T-cell (primary cell): Measurements from ENCODE around the gene CENATAC. TPM values are rescaled to one million over a fixed set of nuclear protein-coding genes. Genes with fewer than 3 reads are reported as not detected.
"Not testable (repeated sequence)": the region's sequence is repeated elsewhere in the genome, so short reads cannot be mapped to it uniquely, and the experiment has no call there.

Experiments
- ATAC-seq, 4 experiments: fragments of 200-7000 bp in 3 of 4; fragments of 150-1000 bp in 1 of 4; cut with Tn5 transposase; replicated peaks in 1 of 4; 1 replicate in 3 of 4; 2 replicates in 1 of 4; pipeline ENCODE4 v1.10.0; 2021; ENCODE audit warnings: moderate library complexity in 3 of 4, mild to moderate bottlenecking in 2 of 4, moderate number of reproducible peaks in 1 of 4
- CTCF ChIA-PET, 2 donors: fragments of 300-600 bp; sonication (Branson Sonifier 250); formaldehyde crosslinking; loops; one replicate each; lab custom pipeline; 2022; ENCODE audit warnings: antibody characterized with exemption in 2 of 2; lab: Charles Lee
- POLR2A ChIA-PET, 2 donors: fragments of 300-600 bp; sonication (Branson Sonifier 250); formaldehyde crosslinking; loops; one replicate each; lab custom pipeline; 2022; ENCODE audit warnings: antibody characterized with exemption in 2 of 2; lab: Charles Lee
- DNase-seq, 35 experiments: peaks; one replicate each; pipeline versions ENCODE4 v3.0.0 to v3.0.0-alpha.2; 2013 to 2023
- H3K27ac ChIP-seq: one replicate; pipeline ENCODE4 v1.5.1; 2013; ENCODE audit warnings: low read length
- H3K27me3 ChIP-seq, 2 experiments: replicated peaks in 1 of 2; 1 replicate in 1 of 2; 2 replicates in 1 of 2; pipeline versions ENCODE4 v1.6.1 to v1.7.0; 2013; ENCODE audit warnings: low read length in 1 of 2, mixed read lengths in 1 of 2; ENCODE audit not compliant: control insufficient read depth in 2 of 2, insufficient read depth in 2 of 2; ENCODE audit errors: extremely low read depth in 1 of 2
- H3K36me3 ChIP-seq, 2 donors: 1 replicate in 1 of 2; 2 replicates in 1 of 2; pipeline versions ENCODE4 v1.6.1 to v1.7.0; 2013; ENCODE audit warnings: low read length in 1 of 2; ENCODE audit not compliant: control insufficient read depth in 2 of 2, insufficient read depth in 1 of 2; ENCODE audit errors: extremely low read depth in 1 of 2
- H3K4me1 ChIP-seq, 2 experiments: 1 replicate in 1 of 2; 2 replicates in 1 of 2; pipeline versions ENCODE4 v1.6.1 to v1.7.0; 2013; ENCODE audit warnings: low read length in 2 of 2, mixed read lengths in 1 of 2; ENCODE audit not compliant: insufficient read depth in 2 of 2, control insufficient read depth in 1 of 2; ENCODE audit errors: extremely low read depth in 1 of 2
- H3K4me3 ChIP-seq, 2 donors: 1 replicate in 1 of 2; 2 replicates in 1 of 2; pipeline versions ENCODE4 v1.5.1 to v1.7.0; 2013; ENCODE audit warnings: mild to moderate bottlenecking in 2 of 2, low read length in 1 of 2, moderate library complexity in 1 of 2; ENCODE audit not compliant: control insufficient read depth in 1 of 2; ENCODE audit errors: extremely low read depth in 1 of 2
- H3K9me3 ChIP-seq: 2 replicates; pipeline ENCODE4 v1.7.0; 2013
- H3K27ac Mint-ChIP-seq, 2 donors: one replicate each; pipeline ENCODE4 v1.8.0; 2020 to 2021; ENCODE audit warnings: mild to moderate bottlenecking in 2 of 2, mixed read lengths in 2 of 2
- H3K27me3 Mint-ChIP-seq, 2 donors: one replicate each; pipeline ENCODE4 v1.8.0; 2021 to 2022; ENCODE audit warnings: mixed read lengths in 2 of 2
- H3K36me3 Mint-ChIP-seq: one replicate; pipeline ENCODE4 v1.8.0; 2021; ENCODE audit warnings: mixed read lengths
- H3K4me1 Mint-ChIP-seq, 3 donors: one replicate each; pipeline ENCODE4 v1.8.0; 2020 to 2022; ENCODE audit warnings: mixed read lengths in 3 of 3, mild to moderate bottlenecking in 1 of 3
- H3K4me3 Mint-ChIP-seq, 3 donors: one replicate each; pipeline ENCODE4 v1.8.0; 2020 to 2022; ENCODE audit warnings: mild to moderate bottlenecking in 3 of 3, mixed read lengths in 3 of 3, moderate library complexity in 3 of 3
- H3K9me3 Mint-ChIP-seq, 3 donors: one replicate each; pipeline ENCODE4 v1.8.0; 2020 to 2022; ENCODE audit warnings: mixed read lengths in 3 of 3
- WGBS: methylation state at CpG from one replicate; pipeline ENCODE4 v1.1.5; 2013; ENCODE audit warnings: missing lambda C conversion rate; ENCODE audit not compliant: insufficient coverage; 5-methylcytosine and 5-hydroxymethylcytosine counted together
- total RNA-seq, 35 experiments: library from RNA in 6 of 35; stranded (reverse) in 6 of 35; fragments of 120-200 nt in 1 of 35; gene quantifications; one replicate each; pipeline versions ENCODE4 v1.2.1 to v1.2.4 and lab custom pipeline; 2013 to 2026

The CENATAC gene
- total RNA-seq, 5 donors from 2014 or later (not counting 1 experiment from before 2014, with no cell fraction given), result 104 to 121 (median 118) TPM

DNA sequence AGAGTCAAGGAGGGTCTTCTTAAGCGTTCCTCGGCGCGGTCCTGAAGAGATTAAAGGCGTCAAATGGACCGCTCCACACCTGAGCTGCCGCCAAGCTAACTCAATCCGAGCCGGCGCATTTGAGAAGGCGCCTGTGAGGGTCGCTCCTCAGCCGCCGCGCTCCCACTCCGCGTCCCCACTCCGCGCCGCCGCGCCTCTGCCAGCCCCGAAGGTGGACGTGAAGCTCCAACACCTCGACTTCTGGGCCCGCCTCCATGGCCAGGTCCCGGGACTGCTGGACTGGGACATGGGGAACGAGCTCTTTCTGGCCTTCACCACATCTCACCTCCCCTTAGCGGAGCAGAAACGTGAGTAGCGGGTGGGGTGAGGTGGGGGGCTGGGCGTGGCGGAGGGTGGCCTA lies 26.3 kb upstream of the CENATAC start, which contains the start of gene FOXR1:
FOXR1 (plus strand) TSS at position 116 of the 400 bp plus-strand sequence; CDS start at position 287, 171 bp downstream.
- POLR2A ChIA-PET, result interaction anchor here in 1 of 2 donors (0.6 kb wide), 2 partner anchors 157 to 190 kb away, joined by 3 to 8 read pairs; no protein-coding TSS in a partner anchor
- 48% methylated on average over 24 of the region's 33 CpGs for WGBS
- CTCF ChIA-PET, result no interaction called here
- peaks cover 15 to 21% of the 10 kb centered on the region in 2 donors for H3K27me3 Mint-ChIP-seq
- H3K4me1 Mint-ChIP-seq, result no peaks in the 10 kb centered on the region
- no peak for ATAC-seq
- no peak within 1 kb of the TSS for H3K27ac ChIP-seq
- no peaks in the 10 kb centered on the region for H3K36me3 ChIP-seq
- no peak for DNase-seq
- H3K9me3 ChIP-seq, result no peaks in the 10 kb centered on the region
- H3K4me3 ChIP-seq, result no peak within 1 kb of the TSS
- H3K4me1 ChIP-seq, result no peaks in the 10 kb centered on the region
- no peak within 1 kb of the TSS for H3K4me3 Mint-ChIP-seq
- no peak within 1 kb of the TSS for H3K27ac Mint-ChIP-seq
- H3K36me3 Mint-ChIP-seq, result no peaks in the 10 kb centered on the region
- H3K27me3 ChIP-seq, result peaks cover 0 to 22% of the 10 kb centered on the region in 2 experiments
- no peaks in the 10 kb centered on the region for H3K9me3 Mint-ChIP-seq

DNA sequence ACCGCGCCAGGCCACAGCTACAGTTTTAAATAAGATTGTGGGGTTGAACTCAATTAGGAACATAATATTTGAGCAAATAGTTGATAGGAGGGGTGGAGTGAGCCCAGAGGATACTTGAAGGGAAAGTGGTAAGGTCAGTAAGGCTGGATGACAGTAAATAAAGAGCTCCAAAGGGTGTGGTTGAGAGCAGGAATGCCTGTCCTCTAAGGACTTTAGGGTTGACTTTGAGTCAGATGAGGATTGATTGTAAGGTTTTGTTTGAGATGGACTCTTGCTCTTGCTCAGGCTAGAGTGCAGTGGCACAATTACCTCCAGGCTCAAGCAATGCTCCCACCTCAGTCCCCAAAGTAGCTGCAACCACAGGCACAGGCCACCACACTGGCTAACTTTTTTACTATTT lies 24.0 kb upstream of the CENATAC start:
- H3K36me3 ChIP-seq, result no peaks in the 10 kb centered on the region
- Mint-ChIP-seq H3K4me3 (no peak overlapping the region), H3K4me1 (no peaks in the 10 kb centered on the region), H3K27me3 (peaks cover 18 to 30% of the 10 kb centered on the region in 2 donors), H3K36me3 (no peaks in the 10 kb centered on the region), H3K9me3 (no peaks in the 10 kb centered on the region), H3K27ac (no peak overlapping the region)
- no peaks in the 10 kb centered on the region for H3K9me3 ChIP-seq
- POLR2A ChIA-PET, result no interaction called here
- H3K27me3 ChIP-seq, result peaks cover 0 to 32% of the 10 kb centered on the region in 2 experiments
- DNase-seq (no peak), ATAC-seq (no peak)
- no peaks in the 10 kb centered on the region for H3K4me1 ChIP-seq
- WGBS, result no CpG with 5 or more reads among the region's 2 CpGs
- no peak overlapping the region for H3K4me3 ChIP-seq
- H3K27ac ChIP-seq, result no peak overlapping the region
- CTCF ChIA-PET, result no interaction called here

GRCh38 chr11:118975771-118976709 lies 21.9 kb upstream of the CENATAC start:
- Histone ChIP-seq H3K27ac (no peak overlapping the region), H3K36me3 (no peaks in the 10 kb centered on the region), H3K9me3 (no peaks in the 10 kb centered on the region), H3K4me3 (no peak overlapping the region), H3K4me1 (no peaks in the 10 kb centered on the region), H3K27me3 (peaks cover 0 to 34% of the 10 kb centered on the region in 2 experiments)
- Mint-ChIP-seq H3K4me3 (no peak overlapping the region), H3K27me3 (peaks cover 14 to 33% of the 10 kb centered on the region in 2 donors), H3K27ac (no peak overlapping the region), H3K36me3 (no peaks in the 10 kb centered on the region), H3K4me1 (no peaks in the 10 kb centered on the region), H3K9me3 (no peaks in the 10 kb centered on the region)
- POLR2A ChIA-PET, result interaction anchor here in 1 of 2 donors (0.8 kb wide), 1 partner anchor 9 kb away, joined by 3 read pairs; no protein-coding TSS in a partner anchor
- WGBS, result 82% methylated on average over 5 of the region's 15 CpGs
- DNase-seq (no peak), ATAC-seq (no peak)
- CTCF ChIA-PET, result no interaction called here

DNA sequence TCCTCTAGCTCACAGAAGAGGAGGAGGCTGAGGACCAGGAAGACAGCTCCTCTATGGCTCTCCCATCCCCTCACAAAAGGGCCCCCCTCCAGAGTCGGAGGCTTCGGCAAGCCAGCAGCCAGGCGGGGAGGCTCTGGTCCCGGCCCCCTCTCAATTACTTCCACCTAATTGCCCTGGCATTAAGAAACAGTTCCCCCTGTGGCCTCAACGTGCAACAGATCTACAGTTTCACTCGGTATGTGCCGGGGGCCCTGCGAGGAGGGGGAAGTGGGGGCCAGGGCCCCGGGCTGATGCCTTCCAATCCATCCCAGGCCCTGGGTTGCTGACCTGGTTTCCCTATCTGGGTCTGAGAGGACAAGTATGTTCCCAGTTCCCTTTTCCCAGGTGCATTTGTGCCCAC lies 18.5 kb upstream of the CENATAC start:
- Mint-ChIP-seq H3K36me3 (no peaks in the 10 kb centered on the region), H3K27ac (no peak overlapping the region), H3K9me3 (no peaks in the 10 kb centered on the region), H3K4me3 (no peak overlapping the region), H3K27me3 (peaks cover 8 to 22% of the 10 kb centered on the region in 2 donors), H3K4me1 (no peaks in the 10 kb centered on the region)
- DNase-seq, result peak in 1 of 35 experiments; percentile 12
- WGBS, result no CpG with 5 or more reads among the region's 9 CpGs
- Histone ChIP-seq H3K4me1 (no peaks in the 10 kb centered on the region), H3K36me3 (no peaks in the 10 kb centered on the region), H3K9me3 (no peaks in the 10 kb centered on the region), H3K27me3 (peaks cover 0 to 25% of the 10 kb centered on the region in 2 experiments), H3K4me3 (no peak overlapping the region), H3K27ac (no peak overlapping the region)
- POLR2A ChIA-PET, result no interaction called here
- no peak for ATAC-seq
- CTCF ChIA-PET, result interaction anchor here in 1 of 2 donors (0.6 kb wide), 1 partner anchor 338 kb away, joined by 6 read pairs; no protein-coding TSS in a partner anchor

GRCh38 chr11:118980191-118980881 lies 17.6 kb upstream of the CENATAC start:
- H3K36me3 Mint-ChIP-seq, result no peaks in the 10 kb centered on the region
- Histone ChIP-seq H3K4me3 (no peak overlapping the region), H3K36me3 (no peaks in the 10 kb centered on the region), H3K27me3 (peaks cover 0 to 23% of the 10 kb centered on the region in 2 experiments), H3K4me1 (no peaks in the 10 kb centered on the region), H3K27ac (no peak overlapping the region), H3K9me3 (no peaks in the 10 kb centered on the region)
- CTCF ChIA-PET, result no interaction called here
- ATAC-seq (no peak), DNase-seq (no peak)
- H3K27ac Mint-ChIP-seq, result no peak overlapping the region
- H3K27me3 Mint-ChIP-seq, result peaks cover 4 to 18% of the 10 kb centered on the region in 2 donors
- no peaks in the 10 kb centered on the region for H3K4me1 Mint-ChIP-seq
- no peaks in the 10 kb centered on the region for H3K9me3 Mint-ChIP-seq
- POLR2A ChIA-PET, result interaction anchor here in 1 of 2 donors (0.5 kb wide), 1 partner anchor 119 kb away, joined by 9 read pairs; no protein-coding TSS in a partner anchor
- no peak overlapping the region for H3K4me3 Mint-ChIP-seq
- WGBS, result 75% methylated on average over 17 of the region's 21 CpGs

DNA sequence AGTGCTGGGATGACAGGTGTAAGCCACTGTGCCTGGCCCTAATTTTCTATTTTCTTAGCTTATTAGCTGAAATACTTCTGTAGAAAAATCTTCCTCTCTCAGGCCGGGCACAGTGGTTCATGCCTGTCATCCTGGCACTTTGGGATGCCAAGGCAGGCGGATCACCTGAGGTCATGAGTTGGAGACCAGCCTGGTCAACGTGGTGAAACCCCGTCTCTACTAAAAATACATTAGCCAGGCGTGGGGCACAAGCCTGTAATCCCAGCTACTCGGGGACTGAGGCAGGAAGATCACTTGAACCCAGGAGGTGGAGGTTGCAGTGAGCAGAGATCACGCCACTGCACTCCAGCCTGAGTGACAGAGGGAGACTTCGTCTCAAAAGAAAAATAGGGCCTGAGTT lies 13.6 kb upstream of the CENATAC start:
- H3K9me3 ChIP-seq, H3K4me3 ChIP-seq, POLR2A ChIA-PET, H3K27ac ChIP-seq, H3K27me3 Mint-ChIP-seq, ATAC-seq, H3K27ac Mint-ChIP-seq, DNase-seq, CTCF ChIA-PET, H3K4me1 Mint-ChIP-seq, H3K9me3 Mint-ChIP-seq, H3K36me3 Mint-ChIP-seq, H3K4me3 Mint-ChIP-seq, H3K36me3 ChIP-seq, H3K4me1 ChIP-seq, H3K27me3 ChIP-seq: not testable (repeated sequence)
- WGBS, result 85% methylated on average over 5 of the region's 8 CpGs
